Activated naive CD4-positive, alpha-beta T cell treated with anti-CD3 and anti-CD28 coated beads, Interleukin-2, amount 50 U/mL, for 72 hours (primary cell): ENCODE data around the gene LIPG. TPM values are rescaled to one million over a fixed set of nuclear protein-coding genes. Genes with fewer than 3 reads are reported as not detected.

Source experiments
- ATAC-seq, 2 donors: fragments of 150-1000 bp; cut with Tn5 transposase; 2 replicates each; pipeline ENCODE4 v1.10.0; 2021; ENCODE audit warnings: mild to moderate bottlenecking in 2 of 2, moderate library complexity in 2 of 2
- DNase-seq, 2 donors: peaks; one replicate each; pipeline ENCODE4 v3.0.0; 2021 to 2022; ENCODE audit warnings: low spot score in 2 of 2
- H3K27ac Mint-ChIP-seq, 2 donors: one replicate each; pipeline ENCODE4 v1.8.0; 2022; ENCODE audit warnings: mild to moderate bottlenecking in 2 of 2, mixed read lengths in 2 of 2
- H3K36me3 Mint-ChIP-seq, 2 donors: one replicate each; pipeline ENCODE4 v1.8.0; 2022; ENCODE audit warnings: mixed read lengths in 2 of 2
- H3K9me3 Mint-ChIP-seq, 2 donors: one replicate each; pipeline ENCODE4 v1.8.0; 2022; ENCODE audit warnings: mixed read lengths in 2 of 2
- total RNA-seq, 2 donors: library from RNA; stranded (reverse); gene quantifications; one replicate each; pipeline ENCODE4 v1.2.3, GENCODE V29; 2022

Gene LIPG
- total RNA-seq, 2 donors from 2014 or later, result 0.11 to 0.60 TPM

DNA sequence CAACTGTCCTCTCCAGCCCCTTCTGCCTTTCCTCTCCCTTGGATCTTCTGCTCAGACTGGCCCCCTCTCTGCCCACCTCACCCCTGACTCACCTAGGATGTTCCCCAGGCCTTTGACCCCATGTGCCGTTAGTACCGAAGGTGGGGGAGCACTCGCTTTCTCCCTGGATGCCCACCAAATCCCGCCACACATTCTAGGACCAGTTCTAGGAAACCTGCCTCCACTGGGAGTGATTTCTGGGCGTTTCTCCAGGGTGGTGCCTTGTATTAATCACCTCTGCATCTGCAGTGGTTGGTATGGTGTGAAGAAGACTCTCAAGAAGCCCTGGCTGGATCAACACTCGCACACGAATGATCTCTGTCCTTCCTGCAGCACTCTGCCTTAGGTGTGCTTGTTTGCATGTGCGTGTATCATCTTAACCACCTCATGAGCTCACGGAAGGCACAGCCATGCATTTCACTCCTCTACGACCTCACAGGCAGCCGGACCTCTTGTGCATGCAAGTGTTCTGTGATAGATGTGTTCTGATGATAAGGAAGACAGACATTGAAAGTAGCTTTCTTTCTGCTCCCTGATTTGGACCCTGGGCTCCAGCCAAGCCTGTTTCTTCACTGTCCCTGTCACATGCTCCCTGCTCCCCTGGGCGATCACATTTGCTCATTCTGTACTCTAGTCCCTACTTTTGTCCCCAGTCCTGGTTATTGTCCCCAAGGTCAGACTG is 69.4 kb downstream of the LIPG start:
- no peak for DNase-seq
- no peaks in the 10 kb centered on the region for H3K36me3 Mint-ChIP-seq

DNA sequence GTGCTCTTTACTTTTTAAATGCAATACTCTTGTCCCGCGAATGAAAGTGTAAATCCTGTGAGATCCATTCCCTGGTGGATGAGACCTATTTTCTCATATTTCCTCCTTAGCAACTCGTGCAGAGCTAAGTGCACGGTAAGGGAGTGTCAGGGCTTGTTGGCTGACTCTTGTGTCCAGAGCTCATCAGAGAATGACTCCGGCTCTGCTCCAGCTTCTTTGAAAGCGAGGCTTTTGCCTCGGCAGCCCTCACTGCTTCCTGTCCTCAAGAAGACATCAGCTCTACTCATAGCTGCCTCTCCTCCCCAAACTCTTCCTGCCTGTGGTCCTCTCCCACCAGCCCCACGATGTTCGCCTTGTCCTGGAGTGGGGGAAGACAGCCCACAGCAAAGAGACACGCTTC is 70.7 kb downstream of the LIPG start:
- ATAC-seq, result no peak
- H3K27ac Mint-ChIP-seq, result no peak overlapping the region
- no peaks in the 10 kb centered on the region for H3K9me3 Mint-ChIP-seq
- no peaks in the 10 kb centered on the region for H3K36me3 Mint-ChIP-seq
- DNase-seq, result no peak

More for the DNA sequence above, 69.4 kb downstream of the LIPG start:
- H3K9me3 Mint-ChIP-seq, result no peaks in the 10 kb centered on the region
- ATAC-seq, result no peak
- H3K27ac Mint-ChIP-seq, result no peak overlapping the region

DNA sequence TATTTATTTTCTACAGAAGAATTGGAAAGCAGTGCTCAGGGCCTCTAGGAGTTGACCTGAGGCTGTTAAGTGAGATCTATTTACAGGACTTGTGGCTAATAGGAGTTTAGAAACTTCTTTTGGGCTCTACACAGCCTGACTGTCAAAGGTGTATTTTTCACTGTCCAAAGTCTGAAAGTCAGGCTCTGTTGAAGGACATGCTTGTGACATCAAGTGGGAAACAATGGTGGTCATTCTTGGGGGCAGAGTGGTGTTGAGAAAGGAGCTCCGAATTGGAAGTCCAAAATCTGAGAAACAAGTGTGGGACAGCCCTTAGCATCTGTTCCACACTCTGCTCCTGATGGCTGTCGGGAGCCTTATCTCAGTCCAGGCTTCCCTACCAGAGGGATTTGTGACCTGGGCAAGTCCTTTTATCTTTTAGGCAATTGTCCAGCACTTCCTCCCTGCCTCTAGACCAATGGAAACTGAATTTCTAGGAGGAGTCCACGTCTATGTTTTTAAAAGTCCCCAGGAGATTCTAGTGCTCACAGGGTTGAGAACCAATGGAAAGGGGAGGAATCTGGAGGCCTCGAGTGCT is 76.4 kb downstream of the LIPG start:
- Mint-ChIP-seq H3K9me3 (no peaks in the 10 kb centered on the region), H3K27ac (no peak overlapping the region), H3K36me3 (no peaks in the 10 kb centered on the region)
- no peak for DNase-seq
- ATAC-seq, result no peak

DNA sequence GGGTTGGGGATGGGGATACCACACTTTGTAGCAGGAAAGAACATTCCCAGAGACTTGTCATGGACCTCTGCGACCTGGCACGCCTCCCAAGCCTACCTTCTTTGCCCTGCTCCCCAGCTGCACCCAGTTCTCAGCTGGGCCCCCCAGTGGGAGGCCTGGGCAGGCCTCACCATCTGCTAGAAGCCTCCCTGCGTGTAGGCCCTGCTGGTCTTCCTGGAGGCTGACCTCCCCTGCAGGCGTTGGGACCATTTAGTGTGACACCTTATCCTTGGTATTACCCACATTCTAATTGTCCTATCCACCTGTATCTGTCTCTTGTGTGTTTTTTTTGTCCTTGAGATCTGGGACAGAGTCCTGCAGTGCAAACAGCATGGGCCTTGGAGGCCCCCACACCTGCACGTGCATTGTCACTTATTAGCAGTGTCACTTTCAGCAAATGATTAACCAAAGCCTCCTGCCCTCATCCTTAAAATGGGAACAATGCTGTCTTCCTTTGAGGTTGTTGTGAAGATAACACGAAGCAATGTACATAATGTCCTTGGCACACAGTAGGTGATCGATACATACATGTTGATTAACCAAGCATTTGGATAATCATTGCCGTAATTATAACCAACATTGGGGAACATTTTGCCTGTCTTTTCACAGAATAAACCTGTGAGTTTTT is 77.2 kb downstream of the LIPG start:
- Mint-ChIP-seq H3K9me3 (no peaks in the 10 kb centered on the region), H3K27ac (no peak overlapping the region), H3K36me3 (no peaks in the 10 kb centered on the region)
- DNase-seq (no peak), ATAC-seq (no peak)

DNA sequence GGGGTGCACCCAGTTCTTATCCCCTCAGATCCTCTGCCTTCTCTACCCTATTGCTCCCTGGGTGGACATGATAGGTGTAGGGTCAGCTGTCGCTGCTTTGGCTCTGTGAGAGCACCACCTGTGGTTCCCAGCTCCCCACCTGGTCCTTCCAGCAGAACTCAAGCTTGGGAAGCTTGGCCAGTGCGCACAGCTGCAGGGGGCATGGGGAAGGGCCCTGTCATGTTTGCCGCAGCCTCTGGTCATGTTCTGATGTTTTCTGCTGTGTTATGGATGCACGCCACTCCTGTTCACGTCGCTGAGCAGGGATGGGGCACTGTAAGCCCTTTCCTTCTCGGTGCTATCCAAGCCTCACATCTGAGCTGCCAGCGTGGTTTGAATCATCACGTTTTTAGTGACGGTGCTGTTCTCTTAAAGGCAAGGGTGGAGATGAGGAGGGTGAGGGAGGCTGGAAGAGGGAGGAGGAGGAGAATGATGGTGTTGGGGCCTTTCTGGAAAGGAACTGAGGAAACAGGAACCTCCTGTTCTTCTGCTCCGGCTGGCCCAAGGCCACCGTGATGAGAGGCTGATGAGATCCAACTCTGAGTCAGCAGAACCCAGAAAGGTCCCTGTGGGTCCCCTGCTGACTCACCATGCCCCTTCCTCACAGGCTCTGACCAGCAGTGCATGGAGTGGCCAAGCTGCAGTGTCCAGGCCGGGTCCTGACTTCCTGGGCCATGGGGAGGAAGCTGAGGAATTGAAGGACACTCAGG is 78.0 kb downstream of the LIPG start:
- DNase-seq (no peak), ATAC-seq (no peak)
- H3K9me3 Mint-ChIP-seq, result no peaks in the 10 kb centered on the region
- H3K36me3 Mint-ChIP-seq, result no peaks in the 10 kb centered on the region
- H3K27ac Mint-ChIP-seq, result no peak overlapping the region

DNA sequence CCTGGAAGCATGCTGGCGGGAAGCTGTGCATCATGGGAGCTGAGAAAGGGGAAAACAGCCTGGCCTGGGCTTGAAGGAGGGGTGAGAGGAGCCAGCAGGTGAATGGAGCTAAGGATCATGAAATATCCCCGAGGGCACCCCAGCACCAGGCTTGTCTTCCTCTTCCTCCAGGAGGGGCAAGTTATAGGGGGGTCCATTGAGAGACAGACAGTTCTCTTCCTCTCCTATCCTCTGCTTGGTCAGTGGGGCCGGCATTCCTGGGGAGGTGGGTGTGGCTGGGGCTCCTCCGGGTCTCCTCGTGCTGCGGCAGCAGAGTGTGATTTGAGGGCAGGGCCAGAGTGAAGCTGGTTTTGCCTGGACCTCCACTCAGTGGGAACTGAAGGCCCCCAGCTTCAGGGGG is 78.9 kb downstream of the LIPG start:
- DNase-seq, result peak in 1 of 2 donors; percentile 14

DNA sequence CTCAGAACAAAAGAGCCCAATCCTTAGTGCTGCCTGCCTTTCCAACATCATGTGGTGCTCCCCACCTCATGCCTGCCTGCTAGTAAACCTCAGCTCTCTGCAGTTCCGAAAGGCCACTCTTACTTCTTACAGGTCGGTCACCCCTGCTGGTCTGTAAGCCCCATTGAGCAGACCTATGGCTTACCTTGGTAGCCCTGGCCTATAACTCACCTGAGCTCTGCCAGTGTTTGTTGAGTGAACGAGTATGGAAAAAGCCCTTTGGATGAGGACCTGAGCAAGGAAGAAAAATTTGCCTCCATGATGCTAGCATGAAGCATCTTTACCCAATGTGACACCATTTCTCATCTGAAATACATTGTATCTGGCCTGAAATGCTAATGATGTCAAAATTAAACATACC is 83.3 kb downstream of the LIPG start:
- H3K27ac Mint-ChIP-seq, result no peak overlapping the region
- no peaks in the 10 kb centered on the region for H3K36me3 Mint-ChIP-seq
- DNase-seq (no peak), ATAC-seq (no peak)
- H3K9me3 Mint-ChIP-seq, result no peaks in the 10 kb centered on the region

More for the DNA sequence above, 78.9 kb downstream of the LIPG start:
- H3K9me3 Mint-ChIP-seq, result no peaks in the 10 kb centered on the region
- no peak overlapping the region for H3K27ac Mint-ChIP-seq
- H3K36me3 Mint-ChIP-seq, result no peaks in the 10 kb centered on the region
- no peak for ATAC-seq

DNA sequence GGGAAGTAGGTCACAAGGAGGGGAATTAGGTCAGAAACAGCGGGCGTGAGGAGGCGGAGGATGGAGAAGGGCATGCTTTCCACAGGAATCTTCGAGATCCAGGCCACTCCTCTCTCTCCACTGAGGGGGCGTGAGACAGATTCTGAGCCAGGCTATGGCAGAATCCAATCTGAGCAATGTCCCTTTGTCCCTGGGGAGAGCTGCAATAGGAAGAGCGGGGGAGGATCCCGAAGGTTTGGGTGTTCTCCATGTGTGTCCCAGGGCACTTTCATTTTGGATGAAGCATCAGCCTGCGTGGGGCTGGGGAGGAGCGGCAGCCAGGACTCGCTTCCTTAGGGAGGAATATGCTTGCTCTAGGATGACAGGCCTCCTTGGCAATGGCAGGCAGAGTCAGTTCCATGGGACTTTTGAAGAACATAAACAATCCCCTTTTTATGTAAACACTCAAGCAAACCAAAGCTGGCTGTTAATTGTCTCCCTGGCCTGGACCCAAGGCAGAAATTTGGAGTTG is 84.0 kb downstream of the LIPG start:
- Mint-ChIP-seq H3K27ac (no peak overlapping the region), H3K9me3 (no peaks in the 10 kb centered on the region), H3K36me3 (no peaks in the 10 kb centered on the region)
- ATAC-seq (no peak), DNase-seq (no peak)

DNA sequence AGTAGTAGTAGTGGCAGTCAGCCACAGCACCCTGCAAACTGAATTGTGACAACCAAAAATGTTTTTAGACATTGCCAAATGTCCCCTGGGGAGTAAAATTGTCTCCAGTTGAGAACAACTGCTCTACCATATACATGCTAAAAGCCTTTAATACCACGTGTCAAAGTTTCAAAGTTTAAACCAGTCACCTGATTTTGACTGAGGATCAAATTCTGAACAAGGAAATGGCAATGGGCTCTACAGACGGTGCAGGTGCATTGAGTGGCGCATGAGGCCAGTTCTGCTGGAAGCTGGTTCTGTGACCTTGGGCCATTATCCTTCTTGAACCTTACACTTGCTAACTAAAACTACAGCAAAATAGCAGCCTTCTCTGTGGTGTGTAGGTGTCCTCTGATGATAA is 85.0 kb downstream of the LIPG start:
- no peaks in the 10 kb centered on the region for H3K9me3 Mint-ChIP-seq
- no peak for ATAC-seq

DNA sequence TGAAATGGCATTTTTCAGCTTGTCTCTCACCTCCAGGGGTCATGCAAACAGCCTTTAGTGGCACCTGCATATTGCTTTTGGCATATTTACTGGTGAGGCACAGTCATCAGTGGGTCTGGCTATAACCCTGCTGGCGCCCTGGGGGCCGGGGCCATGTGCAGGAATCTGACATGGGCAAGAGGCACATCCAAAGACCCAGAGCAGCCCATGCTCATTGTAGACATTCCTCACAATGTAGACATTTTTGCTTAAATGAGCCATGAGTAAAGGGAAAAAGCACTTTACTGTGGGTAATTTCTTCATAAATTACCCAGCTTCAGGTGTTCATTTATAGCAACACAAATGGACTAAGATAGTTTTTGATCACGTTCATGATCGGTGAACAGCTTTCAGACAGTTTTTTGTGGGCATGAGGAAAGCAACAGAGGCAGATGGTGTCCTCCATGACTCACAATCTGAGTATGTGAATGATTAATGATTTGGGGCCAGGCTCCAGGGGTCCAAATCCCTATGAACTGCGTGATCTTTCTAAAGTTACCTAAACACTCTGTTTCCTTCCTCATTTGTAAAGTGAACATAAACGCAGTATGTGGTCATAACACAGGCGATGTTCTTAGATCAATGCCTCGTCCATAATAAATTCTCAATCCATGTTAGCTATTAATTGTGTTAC is 85.8 kb downstream of the LIPG start:
- no peaks in the 10 kb centered on the region for H3K9me3 Mint-ChIP-seq
- H3K27ac Mint-ChIP-seq, result no peak overlapping the region
- H3K36me3 Mint-ChIP-seq, result no peaks in the 10 kb centered on the region
- ATAC-seq (no peak), DNase-seq (no peak)

More for the DNA sequence above, 85.0 kb downstream of the LIPG start:
- Mint-ChIP-seq H3K36me3 (no peaks in the 10 kb centered on the region), H3K27ac (no peak overlapping the region)
- no peak for DNase-seq

DNA sequence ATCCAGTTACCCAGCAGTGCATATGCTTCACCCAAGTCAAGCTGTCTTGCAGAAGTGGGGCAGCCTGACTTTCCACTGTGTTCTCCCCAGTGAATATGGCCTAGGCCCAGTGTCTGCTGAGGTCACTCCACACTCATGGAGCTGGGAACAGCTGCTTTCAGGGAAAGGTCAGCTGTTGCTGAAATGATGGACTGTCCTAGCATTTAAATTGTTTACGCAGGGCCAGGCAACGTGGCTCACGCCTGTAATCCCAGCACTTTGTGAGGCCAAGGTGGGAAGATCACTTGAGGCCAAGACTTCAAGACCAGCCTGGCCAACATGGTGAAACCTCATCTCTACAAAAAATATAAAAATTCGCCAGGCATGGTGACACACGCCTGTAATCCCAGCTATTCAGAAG is 86.5 kb downstream of the LIPG start:
- Mint-ChIP-seq H3K9me3 (no peaks in the 10 kb centered on the region), H3K36me3 (no peaks in the 10 kb centered on the region)

More for the DNA sequence above, 86.5 kb downstream of the LIPG start:
- DNase-seq, result no peak
- no peak for ATAC-seq
- H3K27ac Mint-ChIP-seq, result no peak overlapping the region

Other genes with a start within 250 kb of the LIPG start
- gene DYM, start 101.4 kb upstream of the LIPG start, total RNA-seq, result 100 to 1,000 TPM in 1 of 2 donors, 10 to 100 TPM in 1; 75.1 to 108 TPM
- 10 to 100 TPM; 14.6 to 25.9 TPM for gene C18orf32, start 74.8 kb upstream of the LIPG start, total RNA-seq
- 1,000 to 10,000 TPM; 1,912 to 2,327 TPM for gene RPL17, start 69.6 kb upstream of the LIPG start, total RNA-seq